Ecto neural progenitor cell (in vitro differentiated cells): ENCODE measurements around the gene APC2.
"Not testable (repeated sequence)": the region's sequence is repeated elsewhere in the genome, so short reads cannot be mapped to it uniquely, and the experiment has no call there.

Source experiments
- DNase-seq: peaks from one replicate; pipeline ENCODE4 v3.0.0-alpha.2; 2018; ENCODE audit warnings: low spot score

APC2 gene

GRCh38 chr19:1416014-1416841 is 33.7 kb upstream of the APC2 start:
- DNase-seq: no peak

- DNase-seq: no peak
Measured at GRCh38 chr19:1417145-1417544, 32.8 kb upstream of the APC2 start.

GRCh38 chr19:1417681-1418495 is 32.0 kb upstream of the APC2 start:
- DNase-seq: no peak

GRCh38 chr19:1418496-1418775 is 31.5 kb upstream of the APC2 start:
- no peak for DNase-seq

- DNase-seq: no peak
Measured at GRCh38 chr19:1418951-1419738, 30.8 kb upstream of the APC2 start.

- not testable (repeated sequence) for DNase-seq
Measured at GRCh38 chr19:1420085-1420484, 29.8 kb upstream of the APC2 start.

GRCh38 chr19:1420590-1420989 is 29.3 kb upstream of the APC2 start:
- DNase-seq: no peak

GRCh38 chr19:1421218-1421957 is 28.5 kb upstream of the APC2 start:
- DNase-seq: no peak

GRCh38 chr19:1421958-1422305 is 28.0 kb upstream of the APC2 start:
- no peak for DNase-seq

GRCh38 chr19:1422360-1422759 is 27.6 kb upstream of the APC2 start:
- DNase-seq: no peak

- no peak for DNase-seq
Measured at GRCh38 chr19:1422943-1423342, 27.0 kb upstream of the APC2 start.

- DNase-seq: no peak
Measured at GRCh38 chr19:1423436-1424191, 26.3 kb upstream of the APC2 start.

- no peak for DNase-seq
Measured at GRCh38 chr19:1424192-1424955, 25.5 kb upstream of the APC2 start.

GRCh38 chr19:1425102-1425837 is 24.7 kb upstream of the APC2 start:
- no peak for DNase-seq

- DNase-seq: no peak
Measured at GRCh38 chr19:1425902-1426301, 24.0 kb upstream of the APC2 start.

- no peak for DNase-seq
Measured at GRCh38 chr19:1426736-1427135, 23.2 kb upstream of the APC2 start.

GRCh38 chr19:1427221-1427920 is 22.6 kb upstream of the APC2 start:
- no peak for DNase-seq

- no peak for DNase-seq
Measured at GRCh38 chr19:1428738-1429391, 21.1 kb upstream of the APC2 start.

- DNase-seq: no peak
Measured at GRCh38 chr19:1429750-1430149, 20.2 kb upstream of the APC2 start.
